Measurements from ENCODE around the gene PXMP4. TPM values are rescaled to one million over a fixed set of nuclear protein-coding genes. Genes with fewer than 3 reads are reported as not detected.

PXMP4 gene
- total RNA-seq, 1 donor from 2014 or later: 9.4 TPM

DNA sequence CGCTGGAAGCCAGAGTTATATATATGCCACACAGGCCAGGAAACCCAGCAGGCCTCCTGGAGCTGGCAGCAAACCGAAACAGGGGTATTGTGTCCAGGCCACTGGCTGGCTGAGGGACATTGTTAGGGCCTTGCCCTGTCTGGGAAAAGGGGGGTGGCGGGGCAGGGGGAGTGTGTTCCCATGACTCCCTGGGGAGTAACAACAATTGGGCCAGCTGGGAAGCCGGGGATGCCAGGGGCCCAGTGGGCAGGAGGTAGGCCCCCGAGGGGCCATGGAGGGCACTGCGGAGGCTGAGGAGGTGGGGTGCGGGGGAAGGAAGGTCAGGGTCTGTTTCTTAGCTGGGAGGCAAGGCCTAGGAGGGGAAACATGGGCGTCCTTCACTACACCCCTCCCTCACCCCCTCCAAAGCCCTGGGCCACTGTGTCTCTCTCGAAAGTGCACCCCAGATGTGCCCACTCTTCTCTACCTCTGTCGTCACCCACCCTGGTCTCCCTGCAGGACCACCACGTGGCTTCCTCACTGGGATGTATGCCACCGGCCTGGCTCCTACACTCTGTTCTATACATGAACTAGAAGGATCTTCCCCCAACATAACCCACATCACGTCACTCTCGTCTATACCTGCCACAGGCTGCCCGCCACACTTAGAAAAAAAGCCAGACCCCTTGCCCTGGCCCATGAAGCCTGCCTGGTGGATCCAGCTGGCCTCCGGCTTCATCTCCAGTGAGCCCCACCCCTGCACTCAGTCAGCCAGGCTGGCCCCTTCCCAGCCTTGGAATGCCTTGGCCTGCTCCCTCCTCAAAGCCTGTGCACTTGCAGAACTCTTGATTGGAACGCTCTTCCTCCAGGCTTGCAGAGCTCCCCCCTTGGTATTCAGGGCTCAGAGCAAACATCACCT lies 26.1 kb downstream of the PXMP4 start:
- H3K27ac Mint-ChIP-seq (ENCODE audit: unreplicated experiment): peak overlapping the region; percentile 59
- TF ChIP-seq, protein P1, sequence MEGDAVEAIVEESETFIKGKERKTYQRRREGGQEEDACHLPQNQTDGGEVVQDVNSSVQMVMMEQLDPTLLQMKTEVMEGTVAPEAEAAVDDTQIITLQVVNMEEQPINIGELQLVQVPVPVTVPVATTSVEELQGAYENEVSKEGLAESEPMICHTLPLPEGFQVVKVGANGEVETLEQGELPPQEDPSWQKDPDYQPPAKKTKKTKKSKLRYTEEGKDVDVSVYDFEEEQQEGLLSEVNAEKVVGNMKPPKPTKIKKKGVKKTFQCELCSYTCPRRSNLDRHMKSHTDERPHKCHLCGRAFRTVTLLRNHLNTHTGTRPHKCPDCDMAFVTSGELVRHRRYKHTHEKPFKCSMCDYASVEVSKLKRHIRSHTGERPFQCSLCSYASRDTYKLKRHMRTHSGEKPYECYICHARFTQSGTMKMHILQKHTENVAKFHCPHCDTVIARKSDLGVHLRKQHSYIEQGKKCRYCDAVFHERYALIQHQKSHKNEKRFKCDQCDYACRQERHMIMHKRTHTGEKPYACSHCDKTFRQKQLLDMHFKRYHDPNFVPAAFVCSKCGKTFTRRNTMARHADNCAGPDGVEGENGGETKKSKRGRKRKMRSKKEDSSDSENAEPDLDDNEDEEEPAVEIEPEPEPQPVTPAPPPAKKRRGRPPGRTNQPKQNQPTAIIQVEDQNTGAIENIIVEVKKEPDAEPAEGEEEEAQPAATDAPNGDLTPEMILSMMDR (IDR thresholded peaks at IDR 0.05; ENCODE audit: partially characterized antibody, unreplicated experiment): no peak
- DNase-seq: no peak
- peaks cover 6% of the 10 kb centered on the region for H3K36me3 Mint-ChIP-seq (ENCODE audit: unreplicated experiment)
- H3K4me3 Mint-ChIP-seq (ENCODE audit: unreplicated experiment): no peak overlapping the region
- peaks cover 3% of the 10 kb centered on the region for H3K27me3 Mint-ChIP-seq (ENCODE audit: unreplicated experiment)
- H3K4me1 Mint-ChIP-seq (ENCODE audit: low read depth, unreplicated experiment): peaks cover 16% of the 10 kb centered on the region
- peaks cover 8% of the 10 kb centered on the region for H3K9me3 Mint-ChIP-seq (ENCODE audit: unreplicated experiment)

DNA sequence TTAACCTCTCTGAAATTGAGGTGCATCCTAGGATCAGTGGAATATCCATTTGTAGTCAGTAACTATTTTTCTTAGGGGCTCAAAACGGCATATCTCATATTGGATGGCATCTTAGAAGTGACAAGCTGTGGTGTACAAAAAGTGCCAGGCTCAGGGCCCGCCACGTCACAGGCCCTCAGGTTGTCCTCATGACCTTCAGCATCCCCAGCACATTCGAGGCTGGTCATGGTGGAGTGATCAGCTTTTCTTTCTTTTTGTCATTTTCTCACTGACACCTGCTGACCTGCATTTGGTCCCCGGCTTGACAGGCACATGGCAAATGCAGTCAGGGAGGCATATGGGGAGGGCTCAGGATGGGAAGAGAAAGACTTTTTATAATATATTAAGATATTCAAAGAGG lies 26.8 kb downstream of the PXMP4 start:
- Mint-ChIP-seq H3K36me3 (ENCODE audit: unreplicated experiment) (peaks cover 6% of the 10 kb centered on the region), H3K4me3 (ENCODE audit: unreplicated experiment) (no peak overlapping the region), H3K27ac (ENCODE audit: unreplicated experiment) (no peak overlapping the region), H3K27me3 (ENCODE audit: unreplicated experiment) (peaks cover 3% of the 10 kb centered on the region), H3K9me3 (ENCODE audit: unreplicated experiment) (peaks cover 7% of the 10 kb centered on the region), H3K4me1 (ENCODE audit: low read depth, unreplicated experiment) (peaks cover 16% of the 10 kb centered on the region)
- no peak for DNase-seq
- TF ChIP-seq, protein P1 (IDR thresholded peaks at IDR 0.05; ENCODE audit: partially characterized antibody, unreplicated experiment): no peak

DNA sequence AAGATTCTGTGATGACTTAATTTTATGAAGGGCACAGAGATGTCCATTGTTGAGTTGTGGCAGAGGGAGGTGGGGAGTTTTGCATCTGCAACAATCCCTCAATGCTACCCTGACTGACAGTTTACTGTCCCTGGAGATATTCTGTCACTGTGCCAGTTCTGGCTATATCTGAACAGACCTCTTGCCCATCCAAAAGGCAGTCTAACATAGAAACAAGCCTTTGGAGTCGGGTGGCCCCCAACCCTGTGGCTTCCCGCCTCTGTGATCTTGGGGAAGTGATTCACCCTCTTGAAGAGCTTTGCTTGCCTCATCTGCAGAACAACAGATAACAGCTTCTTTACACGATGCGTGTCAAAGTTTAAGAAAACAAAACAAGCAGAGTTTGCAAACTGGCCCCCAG lies 30.1 kb downstream of the PXMP4 start:
- peaks cover 19% of the 10 kb centered on the region for H3K4me1 Mint-ChIP-seq (ENCODE audit: low read depth, unreplicated experiment)
- H3K27ac Mint-ChIP-seq (ENCODE audit: unreplicated experiment): no peak overlapping the region
- DNase-seq: no peak
- no peaks in the 10 kb centered on the region for H3K36me3 Mint-ChIP-seq (ENCODE audit: unreplicated experiment)
- TF ChIP-seq, protein P1 (IDR thresholded peaks at IDR 0.05; ENCODE audit: partially characterized antibody, unreplicated experiment): no peak
- no peak overlapping the region for H3K4me3 Mint-ChIP-seq (ENCODE audit: unreplicated experiment)
- H3K9me3 Mint-ChIP-seq (ENCODE audit: unreplicated experiment): peaks cover 9% of the 10 kb centered on the region
- peaks cover 13% of the 10 kb centered on the region for H3K27me3 Mint-ChIP-seq (ENCODE audit: unreplicated experiment)

DNA sequence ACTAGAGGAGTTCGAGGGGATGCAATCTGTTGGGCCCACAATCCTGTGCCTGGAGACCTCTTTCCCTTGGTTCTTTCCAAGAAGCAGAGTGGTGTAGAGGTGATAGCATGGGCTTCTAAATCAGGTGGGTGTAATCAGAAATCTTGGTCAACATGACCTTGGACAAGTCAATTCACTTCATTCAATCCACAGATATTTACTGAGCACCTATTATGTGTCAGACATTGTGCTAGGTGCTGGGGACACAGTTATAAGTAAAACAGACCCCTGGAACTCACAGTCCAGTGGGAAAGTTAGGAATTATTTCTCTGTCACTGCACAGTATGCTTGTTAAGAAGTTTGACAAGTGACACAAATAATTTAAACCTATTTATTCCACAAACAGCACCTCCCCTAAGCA lies 30.6 kb downstream of the PXMP4 start:
- Mint-ChIP-seq H3K36me3 (ENCODE audit: unreplicated experiment) (no peaks in the 10 kb centered on the region), H3K4me1 (ENCODE audit: low read depth, unreplicated experiment) (peaks cover 19% of the 10 kb centered on the region), H3K27ac (ENCODE audit: unreplicated experiment) (no peak overlapping the region), H3K4me3 (ENCODE audit: unreplicated experiment) (no peak overlapping the region), H3K27me3 (ENCODE audit: unreplicated experiment) (peaks cover 17% of the 10 kb centered on the region), H3K9me3 (ENCODE audit: unreplicated experiment) (peaks cover 9% of the 10 kb centered on the region)
- DNase-seq: no peak
- TF ChIP-seq, protein P1 (IDR thresholded peaks at IDR 0.05; ENCODE audit: partially characterized antibody, unreplicated experiment): no peak

DNA sequence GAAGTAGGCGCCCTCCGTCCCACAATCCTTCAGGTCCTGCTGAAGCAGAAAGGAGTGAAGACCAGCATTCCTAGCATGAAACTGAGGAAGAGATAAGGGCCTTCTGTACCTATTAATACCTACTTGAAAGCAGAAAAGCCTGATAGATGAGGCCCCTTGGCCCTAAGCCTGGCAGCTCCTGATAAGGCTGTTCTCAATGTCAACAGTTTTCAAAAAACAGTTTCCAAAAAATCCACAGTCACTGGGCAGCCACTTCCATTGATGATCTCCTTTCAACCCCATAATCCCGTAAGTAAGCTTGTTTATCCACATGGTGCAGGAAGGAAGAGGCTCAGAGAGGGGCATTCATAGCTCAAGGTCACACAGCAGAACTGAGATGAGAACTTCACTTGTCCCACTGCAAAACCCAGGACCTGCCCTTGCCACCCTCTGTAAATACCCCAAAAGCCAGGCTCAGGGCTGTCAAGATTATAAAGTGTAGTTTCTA lies 31.1 kb downstream of the PXMP4 start:
- Mint-ChIP-seq H3K27ac (ENCODE audit: unreplicated experiment) (no peak overlapping the region), H3K9me3 (ENCODE audit: unreplicated experiment) (peaks cover 7% of the 10 kb centered on the region), H3K36me3 (ENCODE audit: unreplicated experiment) (no peaks in the 10 kb centered on the region), H3K27me3 (ENCODE audit: unreplicated experiment) (peaks cover 14% of the 10 kb centered on the region), H3K4me1 (ENCODE audit: low read depth, unreplicated experiment) (peaks cover 16% of the 10 kb centered on the region), H3K4me3 (ENCODE audit: unreplicated experiment) (no peak overlapping the region)
- DNase-seq: no peak
- TF ChIP-seq, protein P1 (IDR thresholded peaks at IDR 0.05; ENCODE audit: partially characterized antibody, unreplicated experiment): no peak
